Activated naive CD8-positive, alpha-beta T cell treated with anti-CD3 and anti-CD28 coated beads for 36 hours (primary cell): ENCODE data around the gene PADI4. TPM values are rescaled to one million over a fixed set of nuclear protein-coding genes. Genes with fewer than 3 reads are reported as not detected.

Experiments
- DNase-seq: peaks from one replicate; pipeline ENCODE4 v3.0.0; 2021
- H3K27ac Mint-ChIP-seq: one replicate; pipeline ENCODE4 v1.8.0; 2022; ENCODE audit warnings: mild to moderate bottlenecking, moderate library complexity, mixed read lengths
- H3K27me3 Mint-ChIP-seq: one replicate; pipeline ENCODE4 v1.8.0; 2022; ENCODE audit warnings: mild to moderate bottlenecking, mixed read lengths
- H3K36me3 Mint-ChIP-seq: one replicate; pipeline ENCODE4 v1.8.0; 2021; ENCODE audit warnings: mild to moderate bottlenecking, mixed read lengths
- H3K4me1 Mint-ChIP-seq: one replicate; pipeline ENCODE4 v1.8.0; 2021; ENCODE audit warnings: mixed read lengths
- H3K4me3 Mint-ChIP-seq: one replicate; pipeline ENCODE4 v1.8.0; 2022; ENCODE audit warnings: mild to moderate bottlenecking, moderate library complexity, mixed read lengths
- H3K9me3 Mint-ChIP-seq: one replicate; pipeline ENCODE4 v1.8.0; 2022; ENCODE audit warnings: mixed read lengths
- total RNA-seq, 2 experiments: library from RNA; stranded (reverse); gene quantifications; one replicate each; pipeline ENCODE4 v1.2.3, GENCODE V29; 2021

Gene PADI4
- total RNA-seq, 2 experiments from 2014 or later, result 3.7 to 4.2 TPM

- no peak for DNase-seq
- Mint-ChIP-seq H3K27ac (no peak overlapping the region), H3K36me3 (no peaks in the 10 kb centered on the region), H3K9me3 (no peaks in the 10 kb centered on the region), H3K27me3 (peaks cover 24% of the 10 kb centered on the region), H3K4me1 (no peaks in the 10 kb centered on the region), H3K4me3 (no peak overlapping the region)
Measured at GRCh38 chr1:17277511-17278159, 30.4 kb upstream of the PADI4 start.

- H3K9me3 Mint-ChIP-seq, result no peaks in the 10 kb centered on the region
- H3K4me3 Mint-ChIP-seq, result no peak overlapping the region
Measured at GRCh38 chr1:17278996-17279830, 28.8 kb upstream of the PADI4 start.

GRCh38 chr1:17280436-17280835 is 27.6 kb upstream of the PADI4 start:
- no peaks in the 10 kb centered on the region for H3K36me3 Mint-ChIP-seq
- no peak for DNase-seq
- H3K4me3 Mint-ChIP-seq, result no peak overlapping the region
- no peak overlapping the region for H3K27ac Mint-ChIP-seq
- H3K4me1 Mint-ChIP-seq, result no peaks in the 10 kb centered on the region
- H3K27me3 Mint-ChIP-seq, result peaks cover 14% of the 10 kb centered on the region
- H3K9me3 Mint-ChIP-seq, result no peaks in the 10 kb centered on the region

More at GRCh38 chr1:17278996-17279830, 28.8 kb upstream of the PADI4 start:
- no peaks in the 10 kb centered on the region for H3K36me3 Mint-ChIP-seq
- H3K27me3 Mint-ChIP-seq, result peaks cover 24% of the 10 kb centered on the region
- no peak overlapping the region for H3K27ac Mint-ChIP-seq
- DNase-seq, result no peak
- H3K4me1 Mint-ChIP-seq, result no peaks in the 10 kb centered on the region

GRCh38 chr1:17280894-17281293 is 27.1 kb upstream of the PADI4 start:
- no peak overlapping the region for H3K27ac Mint-ChIP-seq
- H3K36me3 Mint-ChIP-seq, result no peaks in the 10 kb centered on the region
- no peaks in the 10 kb centered on the region for H3K9me3 Mint-ChIP-seq
- H3K4me1 Mint-ChIP-seq, result no peaks in the 10 kb centered on the region
- H3K27me3 Mint-ChIP-seq, result peaks cover 9% of the 10 kb centered on the region
- DNase-seq, result no peak
- no peak overlapping the region for H3K4me3 Mint-ChIP-seq

- DNase-seq, result no peak
- Mint-ChIP-seq H3K4me3 (no peak overlapping the region), H3K27ac (no peak overlapping the region), H3K36me3 (no peaks in the 10 kb centered on the region), H3K4me1 (no peaks in the 10 kb centered on the region), H3K9me3 (no peaks in the 10 kb centered on the region), H3K27me3 (peaks cover 7% of the 10 kb centered on the region)
Measured at GRCh38 chr1:17281775-17282181, 26.2 kb upstream of the PADI4 start.

- H3K27ac Mint-ChIP-seq, result no peak overlapping the region
- H3K9me3 Mint-ChIP-seq, result no peaks in the 10 kb centered on the region
- DNase-seq, result no peak
- H3K27me3 Mint-ChIP-seq, result peaks cover 7% of the 10 kb centered on the region
- no peak overlapping the region for H3K4me3 Mint-ChIP-seq
- no peaks in the 10 kb centered on the region for H3K36me3 Mint-ChIP-seq
- no peaks in the 10 kb centered on the region for H3K4me1 Mint-ChIP-seq
Measured at GRCh38 chr1:17282836-17283235, 25.2 kb upstream of the PADI4 start.

- Mint-ChIP-seq H3K9me3 (no peaks in the 10 kb centered on the region), H3K27ac (no peak overlapping the region), H3K4me3 (no peak overlapping the region), H3K27me3 (peaks cover 19% of the 10 kb centered on the region), H3K4me1 (no peaks in the 10 kb centered on the region), H3K36me3 (no peaks in the 10 kb centered on the region)
- DNase-seq, result no peak
Measured at GRCh38 chr1:17286646-17287045, 21.4 kb upstream of the PADI4 start.

- Mint-ChIP-seq H3K4me1 (no peaks in the 10 kb centered on the region), H3K36me3 (no peaks in the 10 kb centered on the region), H3K27me3 (peaks cover 18% of the 10 kb centered on the region), H3K4me3 (no peak overlapping the region), H3K27ac (no peak overlapping the region), H3K9me3 (no peaks in the 10 kb centered on the region)
- DNase-seq, result no peak
Measured at GRCh38 chr1:17287130-17287776, 20.7 kb upstream of the PADI4 start.

GRCh38 chr1:17289721-17290120 is 18.3 kb upstream of the PADI4 start:
- H3K27me3 Mint-ChIP-seq, result peaks cover 29% of the 10 kb centered on the region
- no peak for DNase-seq
- no peaks in the 10 kb centered on the region for H3K9me3 Mint-ChIP-seq
- no peaks in the 10 kb centered on the region for H3K4me1 Mint-ChIP-seq
- H3K36me3 Mint-ChIP-seq, result no peaks in the 10 kb centered on the region
- H3K27ac Mint-ChIP-seq, result no peak overlapping the region
- H3K4me3 Mint-ChIP-seq, result no peak overlapping the region

GRCh38 chr1:17290553-17290952 is 17.4 kb upstream of the PADI4 start:
- Mint-ChIP-seq H3K4me1 (no peaks in the 10 kb centered on the region), H3K4me3 (no peak overlapping the region), H3K27me3 (peaks cover 29% of the 10 kb centered on the region), H3K36me3 (no peaks in the 10 kb centered on the region), H3K27ac (no peak overlapping the region), H3K9me3 (no peaks in the 10 kb centered on the region)
- no peak for DNase-seq

GRCh38 chr1:17292299-17293160 is 15.5 kb upstream of the PADI4 start:
- H3K9me3 Mint-ChIP-seq, result no peaks in the 10 kb centered on the region
- H3K4me1 Mint-ChIP-seq, result no peaks in the 10 kb centered on the region
- DNase-seq, result no peak
- H3K4me3 Mint-ChIP-seq, result no peak overlapping the region
- no peak overlapping the region for H3K27ac Mint-ChIP-seq
- H3K27me3 Mint-ChIP-seq, result peaks cover 29% of the 10 kb centered on the region
- H3K36me3 Mint-ChIP-seq, result no peaks in the 10 kb centered on the region

GRCh38 chr1:17293681-17294425 is 14.1 kb upstream of the PADI4 start:
- no peak overlapping the region for H3K4me3 Mint-ChIP-seq
- no peaks in the 10 kb centered on the region for H3K4me1 Mint-ChIP-seq
- H3K9me3 Mint-ChIP-seq, result peaks cover under 1% of the 10 kb centered on the region
- DNase-seq, result no peak
- no peaks in the 10 kb centered on the region for H3K36me3 Mint-ChIP-seq
- H3K27ac Mint-ChIP-seq, result no peak overlapping the region
- H3K27me3 Mint-ChIP-seq, result peaks cover 29% of the 10 kb centered on the region

- Mint-ChIP-seq H3K27me3 (peaks cover 22% of the 10 kb centered on the region), H3K27ac (no peak overlapping the region)
- DNase-seq, result no peak
Measured at GRCh38 chr1:17295292-17295691, 12.7 kb upstream of the PADI4 start.

GRCh38 chr1:17296086-17296485 is 11.9 kb upstream of the PADI4 start:
- H3K27ac Mint-ChIP-seq, result no peak overlapping the region
- H3K36me3 Mint-ChIP-seq, result no peaks in the 10 kb centered on the region
- H3K9me3 Mint-ChIP-seq, result peaks cover 1% of the 10 kb centered on the region
- DNase-seq, result no peak
- peaks cover 19% of the 10 kb centered on the region for H3K27me3 Mint-ChIP-seq
- no peak overlapping the region for H3K4me3 Mint-ChIP-seq
- H3K4me1 Mint-ChIP-seq, result no peaks in the 10 kb centered on the region

More at GRCh38 chr1:17295292-17295691, 12.7 kb upstream of the PADI4 start:
- no peak overlapping the region for H3K4me3 Mint-ChIP-seq
- H3K4me1 Mint-ChIP-seq, result no peaks in the 10 kb centered on the region
- peaks cover 1% of the 10 kb centered on the region for H3K9me3 Mint-ChIP-seq
- H3K36me3 Mint-ChIP-seq, result no peaks in the 10 kb centered on the region
